ENCODE data around the gene ERBIN. TPM values are rescaled to one million over a fixed set of nuclear protein-coding genes. Genes with fewer than 3 reads are reported as not detected.
"Not testable (repeated sequence)": the region's sequence is repeated elsewhere in the genome, so short reads cannot be mapped to it uniquely, and the experiment has no call there.

The ERBIN gene
- total RNA-seq, 1 experiment from 2014 or later: 38.9 TPM

GRCh38 chr5:65952259-65952658 is 25.9 kb downstream of the ERBIN start:
- no peak for ATAC-seq
- DNase-seq: no peak
- Histone ChIP-seq H3K36me3 (ENCODE audit: low read depth, low read length) (no peaks in the 10 kb centered on the region), H3K9me2 (replicated peaks; ENCODE audit: low read length) (no peaks in the 10 kb centered on the region), H3K9ac (ENCODE audit: low read length) (no peak overlapping the region), H3K79me2 (ENCODE audit: low read length) (peaks cover 96% of the 10 kb centered on the region), H3K4me2 (ENCODE audit: low read length) (no peak overlapping the region), H3K9me3 (ENCODE audit: low read length) (no peaks in the 10 kb centered on the region), H3F3A (ENCODE audit: low read length, unreplicated experiment) (no peaks in the 10 kb centered on the region), H3K4me1 (ENCODE audit: insufficient read depth, low read length) (no peaks in the 10 kb centered on the region), H2AFZ (ENCODE audit: low read length) (no peak overlapping the region), H4K20me1 (ENCODE audit: low read length) (no peaks in the 10 kb centered on the region), H3K27me3 (ENCODE audit: low read length) (no peaks in the 10 kb centered on the region), H3K4me3 (ENCODE audit: low read length) (no peak overlapping the region), H3K27ac (ENCODE audit: low read length) (no peak overlapping the region)
- ChIA-PET CTCF (no interaction called here), POLR2A (ENCODE audit: unreplicated experiment) (no interaction called here)
- intact Hi-C loops (cut with micrococcal nuclease): no loop called here
- TF ChIP-seq CTCF (conservative IDR thresholded peaks at IDR 0.05; ENCODE audit: low read depth, low read length): no peak
- no peak for TF ChIP-seq EZH2 (IDR thresholded peaks at IDR 0.05; ENCODE audit: low read length, unreplicated experiment)
- TF ChIP-seq EZH2phosphoT487 (IDR thresholded peaks at IDR 0.05; ENCODE audit: borderline replicate concordance, low read length): no peak
- BruUV-seq (replicated peaks): no TSS peak

- H3K4me3 ChIP-seq (ENCODE audit: low read length): no peak overlapping the region
- no peak overlapping the region for H3K4me2 ChIP-seq (ENCODE audit: low read length)
- H4K20me1 ChIP-seq (ENCODE audit: low read length): no peaks in the 10 kb centered on the region
- no peak overlapping the region for H2AFZ ChIP-seq (ENCODE audit: low read length)
- BruUV-seq (replicated peaks): no TSS peak
- no peak overlapping the region for H3K9ac ChIP-seq (ENCODE audit: low read length)
- no peak overlapping the region for H3K27ac ChIP-seq (ENCODE audit: low read length)
- H3K9me2 ChIP-seq (replicated peaks; ENCODE audit: low read length): no peaks in the 10 kb centered on the region
- ChIA-PET POLR2A (ENCODE audit: unreplicated experiment) (no interaction called here), CTCF (no interaction called here)
- DNase-seq: no peak
- peaks cover 87% of the 10 kb centered on the region for H3K79me2 ChIP-seq (ENCODE audit: low read length)
- ATAC-seq: no peak
- H3F3A ChIP-seq (ENCODE audit: low read length, unreplicated experiment): no peaks in the 10 kb centered on the region
- no peaks in the 10 kb centered on the region for H3K4me1 ChIP-seq (ENCODE audit: insufficient read depth, low read length)
- H3K27me3 ChIP-seq (ENCODE audit: low read length): no peaks in the 10 kb centered on the region
- H3K36me3 ChIP-seq (ENCODE audit: low read depth, low read length): no peaks in the 10 kb centered on the region
- intact Hi-C loops (cut with micrococcal nuclease): no loop called here
- TF ChIP-seq EZH2 (IDR thresholded peaks at IDR 0.05; ENCODE audit: low read length, unreplicated experiment) (no peak), EZH2phosphoT487 (IDR thresholded peaks at IDR 0.05; ENCODE audit: borderline replicate concordance, low read length) (no peak)
- H3K9me3 ChIP-seq (ENCODE audit: low read length): no peaks in the 10 kb centered on the region
These were observed 27.8 kb downstream of the ERBIN start for GRCh38 chr5:65954200-65954599.

GRCh38 chr5:65955746-65956145 is 29.4 kb downstream of the ERBIN start:
- no peak overlapping the region for H3K9ac ChIP-seq (ENCODE audit: low read length)
- H3K36me3 ChIP-seq (ENCODE audit: low read depth, low read length): no peaks in the 10 kb centered on the region
- no peak for ATAC-seq
- H3K27ac ChIP-seq (ENCODE audit: low read length): no peak overlapping the region
- no peaks in the 10 kb centered on the region for H3K27me3 ChIP-seq (ENCODE audit: low read length)
- H3K4me2 ChIP-seq (ENCODE audit: low read length): no peak overlapping the region
- no peak overlapping the region for H3K4me3 ChIP-seq (ENCODE audit: low read length)
- H3F3A ChIP-seq (ENCODE audit: low read length, unreplicated experiment): no peaks in the 10 kb centered on the region
- H3K4me1 ChIP-seq (ENCODE audit: insufficient read depth, low read length): no peaks in the 10 kb centered on the region
- no peaks in the 10 kb centered on the region for H4K20me1 ChIP-seq (ENCODE audit: low read length)
- intact Hi-C loops (cut with micrococcal nuclease): no loop called here
- H2AFZ ChIP-seq (ENCODE audit: low read length): no peak overlapping the region
- no peak for DNase-seq
- POLR2A ChIA-PET (ENCODE audit: unreplicated experiment): no interaction called here
- TF ChIP-seq EZH2 (IDR thresholded peaks at IDR 0.05; ENCODE audit: low read length, unreplicated experiment) (no peak), EZH2phosphoT487 (IDR thresholded peaks at IDR 0.05; ENCODE audit: borderline replicate concordance, low read length) (no peak), CTCF (conservative IDR thresholded peaks at IDR 0.05; ENCODE audit: low read depth, low read length) (no peak)
- H3K9me3 ChIP-seq (ENCODE audit: low read length): no peaks in the 10 kb centered on the region
- CTCF ChIA-PET: no interaction called here
- H3K9me2 ChIP-seq (replicated peaks; ENCODE audit: low read length): no peaks in the 10 kb centered on the region
- no TSS peak for BruUV-seq (replicated peaks)
- peaks cover 87% of the 10 kb centered on the region for H3K79me2 ChIP-seq (ENCODE audit: low read length)

GRCh38 chr5:65957703-65958102 is 31.3 kb downstream of the ERBIN start:
- CTCF ChIA-PET; H2AFZ ChIP-seq (ENCODE audit: low read length); BruUV-seq (replicated peaks); H4K20me1 ChIP-seq (ENCODE audit: low read length); H3K4me2 ChIP-seq (ENCODE audit: low read length); H3K9me2 ChIP-seq (replicated peaks; ENCODE audit: low read length); intact Hi-C loops (cut with micrococcal nuclease); H3K36me3 ChIP-seq (ENCODE audit: low read depth, low read length); H3K9ac ChIP-seq (ENCODE audit: low read length); DNase-seq; H3F3A ChIP-seq (ENCODE audit: low read length, unreplicated experiment); POLR2A ChIA-PET (ENCODE audit: unreplicated experiment); ATAC-seq; H3K4me3 ChIP-seq (ENCODE audit: low read length); H3K9me3 ChIP-seq (ENCODE audit: low read length); H3K27ac ChIP-seq (ENCODE audit: low read length); H3K4me1 ChIP-seq (ENCODE audit: insufficient read depth, low read length); H3K27me3 ChIP-seq (ENCODE audit: low read length): not testable (repeated sequence)
- H3K79me2 ChIP-seq (ENCODE audit: low read length): peaks cover 87% of the 10 kb centered on the region

Data from PC-3 (cell line).